CD4-positive, alpha-beta T cell treated with Interleukin-6 for 4 hours (primary cell): ENCODE data around the gene FAM118B.
"Not testable (repeated sequence)": the region's sequence is repeated elsewhere in the genome, so short reads cannot be mapped to it uniquely, and the experiment has no call there.

Experiments used
- DNase-seq: peaks from one replicate; pipeline ENCODE4 v3.0.0-alpha.2; 2020; ENCODE audit warnings: mixed read lengths

Gene FAM118B

GRCh38 chr11:126219547-126219946 lies 8.0 kb downstream of the FAM118B start:
- DNase-seq: no peak

- DNase-seq: no peak
Measured at GRCh38 chr11:126224647-126225294, 13.2 kb downstream of the FAM118B start.

- no peak for DNase-seq
Measured at GRCh38 chr11:126225295-126225665, 13.7 kb downstream of the FAM118B start.

- no peak for DNase-seq
Measured at GRCh38 chr11:126226334-126227084, 14.9 kb downstream of the FAM118B start.

GRCh38 chr11:126229858-126230540 lies 18.4 kb downstream of the FAM118B start:
- no peak for DNase-seq

GRCh38 chr11:126231725-126232459 lies 20.3 kb downstream of the FAM118B start:
- DNase-seq: no peak

- no peak for DNase-seq
Measured at GRCh38 chr11:126232683-126233082, 21.1 kb downstream of the FAM118B start.

GRCh38 chr11:126233391-126233790 lies 21.8 kb downstream of the FAM118B start:
- DNase-seq: no peak

- no peak for DNase-seq
Measured at GRCh38 chr11:126246636-126247035, 35.1 kb downstream of the FAM118B start.

GRCh38 chr11:126253265-126253664 lies 41.7 kb downstream of the FAM118B start:
- DNase-seq: no peak

- DNase-seq: no peak
Measured at GRCh38 chr11:126254819-126255218, 43.2 kb downstream of the FAM118B start.

GRCh38 chr11:126255507-126255906 lies 43.9 kb downstream of the FAM118B start:
- DNase-seq: not testable (repeated sequence)

- DNase-seq: no peak
Measured at GRCh38 chr11:126256216-126256615, 44.6 kb downstream of the FAM118B start.

- no peak for DNase-seq
Measured at GRCh38 chr11:126257144-126257543, 45.6 kb downstream of the FAM118B start.

- no peak for DNase-seq
Measured at GRCh38 chr11:126257764-126258163, 46.2 kb downstream of the FAM118B start.

- no peak for DNase-seq
Measured at GRCh38 chr11:126262216-126262615, 50.6 kb downstream of the FAM118B start.

- no peak for DNase-seq
Measured at GRCh38 chr11:126263489-126263888, 51.9 kb downstream of the FAM118B start.

- DNase-seq: no peak
Measured at GRCh38 chr11:126265811-126266210, 54.2 kb downstream of the FAM118B start.

GRCh38 chr11:126267650-126268049 lies 56.1 kb downstream of the FAM118B start:
- DNase-seq: no peak

GRCh38 chr11:126268361-126268707 lies 56.8 kb downstream of the FAM118B start:
- no peak for DNase-seq

GRCh38 chr11:126268708-126269579 lies 57.4 kb downstream of the FAM118B start, which contains the start of the genes FOXRED1 and SRPRA:
Gene FOXRED1, plus strand, starts transcription at chr11:126269154. Its CDS starts 53 bp downstream, at chr11:126269207.
Gene SRPRA, minus strand, starts transcription at chr11:126268895. Its CDS starts 91 bp downstream, at chr11:126268804.
- peak; percentile 100 for DNase-seq

- DNase-seq: no peak
Measured at GRCh38 chr11:126277322-126277721, 65.7 kb downstream of the FAM118B start.
